Measurements from ENCODE around the gene ALLC.

The ALLC gene

DNA sequence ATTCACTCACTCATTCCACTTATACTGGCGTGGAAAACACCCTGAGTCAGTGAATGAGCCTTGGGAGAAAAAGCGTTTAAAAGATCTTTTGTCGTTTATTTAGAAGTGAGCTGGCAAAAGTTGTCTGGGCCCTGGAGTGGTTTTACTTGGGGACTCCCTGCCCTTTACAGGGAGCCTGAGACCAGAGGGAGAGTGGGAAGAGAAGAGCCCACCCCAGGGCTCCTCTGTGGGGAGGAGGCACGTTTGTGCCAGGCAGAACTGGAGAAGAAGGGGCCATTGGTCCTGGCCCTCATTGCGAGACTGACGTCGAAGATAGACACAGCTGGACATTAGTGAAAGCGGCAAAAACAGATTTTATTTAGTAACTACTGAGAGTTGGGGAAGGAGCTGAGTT, 71.1 kb downstream of the ALLC start:
- Histone ChIP-seq H4K20me1 (ENCODE audit: low read depth, low read length) (no peaks in the 10 kb centered on the region), H3K27ac (ENCODE audit: low read depth, low read length) (no peak overlapping the region), H3K4me3 (ENCODE audit: insufficient read depth, low read length, poor library complexity, severe bottlenecking) (no peak overlapping the region), H3K4me2 (ENCODE audit: low read depth, low read length, poor library complexity, severe bottlenecking) (no peak overlapping the region), H3K9ac (ENCODE audit: low read length) (no peak overlapping the region), H3K9me2 (replicated peaks; ENCODE audit: insufficient read depth, low read length) (no peaks in the 10 kb centered on the region), H3K36me3 (ENCODE audit: low read length) (no peaks in the 10 kb centered on the region), H3K79me2 (ENCODE audit: insufficient read depth, low read length) (no peaks in the 10 kb centered on the region), H3K9me3 (ENCODE audit: insufficient read depth, low read length) (no peaks in the 10 kb centered on the region), H2AFZ (ENCODE audit: low read depth, low read length, severe bottlenecking) (no peak overlapping the region), H3K27me3 (ENCODE audit: low read length) (no peaks in the 10 kb centered on the region), H3F3A (ENCODE audit: insufficient read depth) (no peaks in the 10 kb centered on the region)
- TF ChIP-seq EZH2phosphoT487 (conservative IDR thresholded peaks at IDR 0.05; ENCODE audit: low read length) = no peak
- TF ChIP-seq, protein P1, sequence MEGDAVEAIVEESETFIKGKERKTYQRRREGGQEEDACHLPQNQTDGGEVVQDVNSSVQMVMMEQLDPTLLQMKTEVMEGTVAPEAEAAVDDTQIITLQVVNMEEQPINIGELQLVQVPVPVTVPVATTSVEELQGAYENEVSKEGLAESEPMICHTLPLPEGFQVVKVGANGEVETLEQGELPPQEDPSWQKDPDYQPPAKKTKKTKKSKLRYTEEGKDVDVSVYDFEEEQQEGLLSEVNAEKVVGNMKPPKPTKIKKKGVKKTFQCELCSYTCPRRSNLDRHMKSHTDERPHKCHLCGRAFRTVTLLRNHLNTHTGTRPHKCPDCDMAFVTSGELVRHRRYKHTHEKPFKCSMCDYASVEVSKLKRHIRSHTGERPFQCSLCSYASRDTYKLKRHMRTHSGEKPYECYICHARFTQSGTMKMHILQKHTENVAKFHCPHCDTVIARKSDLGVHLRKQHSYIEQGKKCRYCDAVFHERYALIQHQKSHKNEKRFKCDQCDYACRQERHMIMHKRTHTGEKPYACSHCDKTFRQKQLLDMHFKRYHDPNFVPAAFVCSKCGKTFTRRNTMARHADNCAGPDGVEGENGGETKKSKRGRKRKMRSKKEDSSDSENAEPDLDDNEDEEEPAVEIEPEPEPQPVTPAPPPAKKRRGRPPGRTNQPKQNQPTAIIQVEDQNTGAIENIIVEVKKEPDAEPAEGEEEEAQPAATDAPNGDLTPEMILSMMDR (IDR thresholded peaks at IDR 0.05; ENCODE audit: insufficient read depth, low read length, poor library complexity, severe bottlenecking) = no peak

DNA sequence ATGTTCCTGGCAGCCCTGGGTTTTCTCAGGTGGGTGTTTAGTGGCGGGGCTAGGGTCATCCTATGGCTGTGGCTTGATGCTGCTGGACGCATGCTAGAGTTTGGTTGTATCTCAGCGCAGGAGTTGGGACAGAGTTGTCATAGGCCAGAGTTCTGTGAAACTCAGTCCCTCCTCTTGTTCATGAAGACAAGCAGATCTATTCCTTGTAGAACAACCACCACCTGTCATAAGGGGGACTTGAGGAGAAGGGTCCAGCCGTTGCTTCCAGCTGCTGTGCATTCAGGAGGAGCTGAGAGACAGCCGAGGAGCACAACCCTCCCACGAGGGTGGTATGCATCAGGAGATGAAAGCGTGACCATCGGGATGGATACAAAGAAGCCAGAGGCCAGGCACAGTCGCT, 71.8 kb downstream of the ALLC start:
- Histone ChIP-seq H3K36me3 (ENCODE audit: low read length) (no peaks in the 10 kb centered on the region), H3K9me2 (replicated peaks; ENCODE audit: insufficient read depth, low read length) (no peaks in the 10 kb centered on the region), H3K4me3 (ENCODE audit: insufficient read depth, low read length, poor library complexity, severe bottlenecking) (no peak overlapping the region), H2AFZ (ENCODE audit: low read depth, low read length, severe bottlenecking) (no peak overlapping the region), H3F3A (ENCODE audit: insufficient read depth) (no peaks in the 10 kb centered on the region), H3K27me3 (ENCODE audit: low read length) (no peaks in the 10 kb centered on the region), H3K79me2 (ENCODE audit: insufficient read depth, low read length) (no peaks in the 10 kb centered on the region), H3K9ac (ENCODE audit: low read length) (no peak overlapping the region), H3K9me3 (ENCODE audit: insufficient read depth, low read length) (no peaks in the 10 kb centered on the region), H4K20me1 (ENCODE audit: low read depth, low read length) (no peaks in the 10 kb centered on the region), H3K27ac (ENCODE audit: low read depth, low read length) (no peak overlapping the region), H3K4me2 (ENCODE audit: low read depth, low read length, poor library complexity, severe bottlenecking) (no peak overlapping the region)
- TF ChIP-seq, protein P1 (IDR thresholded peaks at IDR 0.05; ENCODE audit: insufficient read depth, low read length, poor library complexity, severe bottlenecking) = no peak
- no peak for TF ChIP-seq EZH2phosphoT487 (conservative IDR thresholded peaks at IDR 0.05; ENCODE audit: low read length)

DNA sequence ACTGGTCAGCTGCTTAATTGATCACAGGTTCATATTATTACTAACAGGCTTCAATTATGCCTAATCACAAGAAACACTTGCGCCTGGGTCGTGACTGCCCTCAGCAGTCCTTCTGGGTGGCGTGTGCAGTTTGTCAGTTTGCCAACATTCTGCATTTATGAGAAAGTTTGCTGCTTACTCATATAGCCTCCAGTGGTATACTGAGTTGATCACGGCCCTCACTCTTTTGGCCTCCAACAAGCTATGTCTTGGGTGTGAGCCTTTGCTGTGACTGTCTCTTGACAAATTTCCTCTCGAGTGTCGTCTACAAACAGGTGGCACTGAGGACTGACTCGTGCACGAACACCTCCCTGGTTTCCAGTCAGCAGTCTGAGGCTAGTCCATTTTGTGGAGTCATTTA, 72.6 kb downstream of the ALLC start:
- Histone ChIP-seq H3K9ac (ENCODE audit: low read length) (no peak overlapping the region), H3F3A (ENCODE audit: insufficient read depth) (no peaks in the 10 kb centered on the region), H3K79me2 (ENCODE audit: insufficient read depth, low read length) (no peaks in the 10 kb centered on the region), H3K36me3 (ENCODE audit: low read length) (no peaks in the 10 kb centered on the region), H4K20me1 (ENCODE audit: low read depth, low read length) (no peaks in the 10 kb centered on the region), H2AFZ (ENCODE audit: low read depth, low read length, severe bottlenecking) (no peak overlapping the region), H3K9me3 (ENCODE audit: insufficient read depth, low read length) (no peaks in the 10 kb centered on the region), H3K4me2 (ENCODE audit: low read depth, low read length, poor library complexity, severe bottlenecking) (no peak overlapping the region), H3K4me3 (ENCODE audit: insufficient read depth, low read length, poor library complexity, severe bottlenecking) (no peak overlapping the region), H3K9me2 (replicated peaks; ENCODE audit: insufficient read depth, low read length) (no peaks in the 10 kb centered on the region), H3K27me3 (ENCODE audit: low read length) (no peaks in the 10 kb centered on the region), H3K27ac (ENCODE audit: low read depth, low read length) (no peak overlapping the region)
- TF ChIP-seq, protein P1 (IDR thresholded peaks at IDR 0.05; ENCODE audit: insufficient read depth, low read length, poor library complexity, severe bottlenecking) = no peak
- TF ChIP-seq EZH2phosphoT487 (conservative IDR thresholded peaks at IDR 0.05; ENCODE audit: low read length) = no peak

DNA sequence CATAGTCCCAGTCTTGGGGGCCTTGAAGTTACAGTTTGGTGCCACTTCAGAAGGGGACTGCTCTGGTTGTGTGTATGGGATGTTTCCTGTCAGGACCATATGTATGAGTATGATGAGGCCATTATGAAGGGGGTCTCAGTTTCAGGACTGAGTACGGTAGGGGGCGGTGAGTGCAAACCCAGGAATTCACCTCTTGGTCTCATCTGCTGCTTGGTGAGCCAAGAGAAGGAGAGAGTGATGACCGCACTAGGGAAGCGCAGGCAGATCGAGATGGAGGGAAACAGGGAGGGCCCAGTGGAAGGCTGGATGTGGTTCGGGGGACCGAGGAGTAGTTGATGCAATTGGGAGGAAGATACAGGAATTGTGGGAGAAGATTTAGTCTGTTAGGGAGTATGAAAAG, 73.8 kb downstream of the ALLC start:
- Histone ChIP-seq H3K9me3 (ENCODE audit: insufficient read depth, low read length) (no peaks in the 10 kb centered on the region), H3K4me2 (ENCODE audit: low read depth, low read length, poor library complexity, severe bottlenecking) (no peak overlapping the region), H3K9ac (ENCODE audit: low read length) (no peak overlapping the region), H3K27me3 (ENCODE audit: low read length) (no peaks in the 10 kb centered on the region), H3K36me3 (ENCODE audit: low read length) (no peaks in the 10 kb centered on the region), H3F3A (ENCODE audit: insufficient read depth) (no peaks in the 10 kb centered on the region), H3K9me2 (replicated peaks; ENCODE audit: insufficient read depth, low read length) (no peaks in the 10 kb centered on the region), H3K4me3 (ENCODE audit: insufficient read depth, low read length, poor library complexity, severe bottlenecking) (no peak overlapping the region), H2AFZ (ENCODE audit: low read depth, low read length, severe bottlenecking) (no peak overlapping the region), H3K79me2 (ENCODE audit: insufficient read depth, low read length) (no peaks in the 10 kb centered on the region), H4K20me1 (ENCODE audit: low read depth, low read length) (no peaks in the 10 kb centered on the region), H3K27ac (ENCODE audit: low read depth, low read length) (no peak overlapping the region)
- TF ChIP-seq EZH2phosphoT487 (conservative IDR thresholded peaks at IDR 0.05; ENCODE audit: low read length) = no peak
- TF ChIP-seq, protein P1 (IDR thresholded peaks at IDR 0.05; ENCODE audit: insufficient read depth, low read length, poor library complexity, severe bottlenecking) = no peak
